Activated CD8-positive, alpha-beta T cell treated with anti-CD3 and anti-CD28 coated beads for 36 hours (primary cell): ENCODE data around the gene EDNRA. TPM values are rescaled to one million over a fixed set of nuclear protein-coding genes. Genes with fewer than 3 reads are reported as not detected.

Experiments used
- ATAC-seq: fragments of 200-7000 bp; cut with Tn5 transposase; one replicate; pipeline ENCODE4 v1.10.0; 2021; ENCODE audit warnings: mild to moderate bottlenecking, moderate library complexity
- CTCF ChIA-PET: fragments of 350-600 bp; sonication (Branson Sonifier 250); formaldehyde crosslinking; loops from one replicate; lab custom pipeline; 2021; ENCODE audit warnings: antibody characterized with exemption; lab: Charles Lee
- POLR2A ChIA-PET: fragments of 350-600 bp; sonication (Branson Sonifier 250); formaldehyde crosslinking; loops from one replicate; lab custom pipeline; 2021; ENCODE audit warnings: antibody characterized with exemption; lab: Charles Lee
- DNase-seq: peaks from one replicate; pipeline ENCODE4 v3.0.0-alpha.2; 2020
- H3K27ac Mint-ChIP-seq: one replicate; pipeline ENCODE4 v1.8.0; 2021; ENCODE audit warnings: mild to moderate bottlenecking, mixed read lengths
- H3K27me3 Mint-ChIP-seq: one replicate; pipeline ENCODE4 v1.8.0; 2021; ENCODE audit warnings: mixed read lengths
- H3K36me3 Mint-ChIP-seq: one replicate; pipeline ENCODE4 v1.8.0; 2021; ENCODE audit warnings: low read depth, mixed read lengths
- H3K4me1 Mint-ChIP-seq: one replicate; pipeline ENCODE4 v1.8.0; 2021; ENCODE audit warnings: low read depth, mixed read lengths
- H3K4me3 Mint-ChIP-seq: one replicate; pipeline ENCODE4 v1.8.0; 2021; ENCODE audit warnings: mild to moderate bottlenecking, moderate library complexity, mixed read lengths
- H3K9me3 Mint-ChIP-seq: one replicate; pipeline ENCODE4 v1.8.0; 2021; ENCODE audit warnings: mixed read lengths
- CTCF ChIP-seq: fragments of 200-600 bp; IDR thresholded peaks from one replicate; pipeline ENCODE4 v1.8.0; 2022; ENCODE audit warnings: antibody characterized with exemption, mild to moderate bottlenecking
- intact Hi-C: fragments of 100-400 bp; cut with micrococcal nuclease; formaldehyde crosslinking; loops from one replicate; pipeline ENCODE4 v1.10.0; 2022
- total RNA-seq, 2 experiments: library from RNA; stranded (reverse); gene quantifications; one replicate each; pipeline ENCODE4 v1.2.3, GENCODE V29; 2021

Gene EDNRA
- total RNA-seq, 2 experiments from 2014 or later = not detected

GRCh38 chr4:147539959-147540358 is 59.1 kb downstream of the EDNRA start:
- TF ChIP-seq CTCF = no peak
- Mint-ChIP-seq H3K27me3 (peaks cover 12% of the 10 kb centered on the region), H3K9me3 (no peaks in the 10 kb centered on the region), H3K4me1 (no peaks in the 10 kb centered on the region), H3K36me3 (no peaks in the 10 kb centered on the region), H3K27ac (no peak overlapping the region), H3K4me3 (no peak overlapping the region)
- POLR2A ChIA-PET = no interaction called here
- intact Hi-C loops = no loop called here
- ATAC-seq (no peak), DNase-seq (no peak)
- CTCF ChIA-PET = interaction anchor here (1.3 kb wide), 1 partner anchor 21 kb away, joined by 4 read pairs; no protein-coding TSS in a partner anchor

DNA sequence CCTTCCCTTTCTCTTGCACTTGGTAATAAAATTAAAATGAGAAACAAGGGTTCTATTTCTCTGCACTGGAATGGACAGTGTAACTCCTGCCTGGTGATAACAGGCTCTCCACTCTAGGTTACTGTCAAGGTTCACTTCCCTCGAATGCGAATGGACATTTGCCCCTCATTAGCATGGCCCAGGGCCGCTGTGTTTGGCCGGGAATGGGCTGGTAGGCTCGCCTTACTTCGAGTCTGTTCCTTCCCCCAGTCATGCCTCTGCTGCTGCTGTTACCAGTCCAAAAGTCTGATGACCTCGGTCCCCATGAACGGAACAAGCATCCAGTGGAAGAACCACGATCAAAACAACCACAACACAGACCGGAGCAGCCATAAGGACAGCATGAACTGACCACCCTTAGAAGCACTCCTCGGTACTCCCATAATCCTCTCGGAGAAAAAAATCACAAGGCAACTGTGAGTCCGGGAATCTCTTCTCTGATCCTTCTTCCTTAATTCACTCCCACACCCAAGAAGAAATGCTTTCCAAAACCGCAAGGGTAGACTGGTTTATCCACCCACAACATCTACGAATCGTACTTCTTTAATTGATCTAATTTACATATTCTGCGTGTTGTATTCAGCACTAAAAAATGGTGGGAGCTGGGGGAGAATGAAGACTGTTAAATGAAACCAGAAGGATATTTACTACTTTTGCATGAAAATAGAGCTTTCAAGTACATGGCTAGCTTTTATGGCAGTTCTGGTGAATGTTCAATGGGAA is 61.5 kb downstream of the EDNRA start:
- peaks cover 8% of the 10 kb centered on the region for H3K27me3 Mint-ChIP-seq
- H3K9me3 Mint-ChIP-seq = no peaks in the 10 kb centered on the region
- ChIA-PET CTCF (no interaction called here), POLR2A (no interaction called here)
- no peak for TF ChIP-seq CTCF
- H3K4me3 Mint-ChIP-seq = no peak overlapping the region
- DNase-seq (no peak), ATAC-seq (no peak)
- no peaks in the 10 kb centered on the region for H3K36me3 Mint-ChIP-seq
- H3K4me1 Mint-ChIP-seq = no peaks in the 10 kb centered on the region
- intact Hi-C loops = no loop called here
- H3K27ac Mint-ChIP-seq = no peak overlapping the region

GRCh38 chr4:147543034-147543433 is 62.1 kb downstream of the EDNRA start:
- ChIA-PET CTCF (no interaction called here), POLR2A (no interaction called here)
- Mint-ChIP-seq H3K4me1 (no peaks in the 10 kb centered on the region), H3K4me3 (no peak overlapping the region), H3K27ac (no peak overlapping the region), H3K9me3 (no peaks in the 10 kb centered on the region), H3K27me3 (peaks cover 8% of the 10 kb centered on the region), H3K36me3 (no peaks in the 10 kb centered on the region)
- no peak for TF ChIP-seq CTCF
- intact Hi-C loops = no loop called here
- ATAC-seq (no peak), DNase-seq (no peak)

DNA sequence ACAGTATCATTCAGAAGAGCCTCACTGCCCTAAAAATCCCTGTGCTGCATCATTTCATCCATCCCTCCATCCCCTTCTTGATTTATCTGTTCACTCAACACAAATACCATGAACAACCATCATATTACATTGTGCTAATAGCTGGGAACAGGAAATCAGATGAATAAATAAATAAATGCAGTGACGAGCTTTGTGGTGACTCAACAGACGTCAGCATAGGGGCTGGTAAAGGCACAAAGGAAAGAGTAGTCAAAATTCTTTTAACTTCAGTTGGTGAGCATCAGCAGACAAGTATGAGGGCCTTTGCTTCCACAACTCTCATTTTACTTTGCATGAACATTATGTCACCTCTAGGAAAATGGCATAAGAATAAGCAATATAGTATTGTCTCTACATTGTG is 65.5 kb downstream of the EDNRA start:
- H3K4me3 Mint-ChIP-seq = no peak overlapping the region
- peaks cover 8% of the 10 kb centered on the region for H3K4me1 Mint-ChIP-seq
- H3K27ac Mint-ChIP-seq = no peak overlapping the region
- ChIA-PET POLR2A (no interaction called here), CTCF (interaction anchor here (2.1 kb wide), 1 partner anchor 27 kb away, joined by 7 read pairs; no protein-coding TSS in a partner anchor)
- peaks cover 7% of the 10 kb centered on the region for H3K27me3 Mint-ChIP-seq
- intact Hi-C loops = no loop called here
- ATAC-seq (no peak), DNase-seq (no peak)
- no peaks in the 10 kb centered on the region for H3K36me3 Mint-ChIP-seq
- TF ChIP-seq CTCF = no peak
- no peaks in the 10 kb centered on the region for H3K9me3 Mint-ChIP-seq

- Mint-ChIP-seq H3K4me3 (no peak overlapping the region), H3K27me3 (peaks cover 10% of the 10 kb centered on the region), H3K9me3 (peaks cover 7% of the 10 kb centered on the region), H3K4me1 (peaks cover 8% of the 10 kb centered on the region), H3K27ac (no peak overlapping the region), H3K36me3 (no peaks in the 10 kb centered on the region)
- DNase-seq (no peak), ATAC-seq (no peak)
- intact Hi-C loops = no loop called here
- no peak for TF ChIP-seq CTCF
- CTCF ChIA-PET = no interaction called here
- POLR2A ChIA-PET = no interaction called here
Measured at GRCh38 chr4:147547314-147548056, 66.6 kb downstream of the EDNRA start.
